T-helper 1 cell (primary cell): ENCODE results near the gene ALDH9A1.
A peak's percentile ranks its signal among the peaks of the same experiment; 100 is the strongest.
"Not testable (repeated sequence)": the region's sequence is repeated elsewhere in the genome, so short reads cannot be mapped to it uniquely, and the experiment has no call there.

Source experiments
- DNase-seq, 5 donors: peaks; one replicate each; pipeline ENCODE4 v3.0.0-alpha.2; 2012 to 2020

ALDH9A1 gene

DNA sequence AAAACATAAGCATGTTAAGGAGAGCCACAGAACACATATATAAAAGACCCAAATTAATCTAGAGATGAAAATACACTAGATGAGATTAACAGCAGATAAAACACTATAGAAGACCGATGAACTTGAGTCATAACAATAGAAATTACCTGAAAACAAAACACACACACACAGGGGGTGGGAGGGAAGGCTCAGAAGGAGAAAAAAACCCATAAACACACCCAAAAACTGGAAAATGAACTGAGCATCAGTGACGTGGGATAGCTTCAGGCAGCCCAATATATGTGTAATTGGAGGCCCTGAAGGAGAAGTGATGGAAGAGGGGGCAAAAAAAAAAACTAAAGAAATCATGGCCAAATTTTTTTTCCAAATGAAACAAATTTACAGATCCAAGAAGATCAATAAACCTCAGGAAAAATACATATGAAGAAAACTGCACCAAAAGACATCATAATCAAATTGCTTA, 11.4 kb downstream of the ALDH9A1 start:
- peak in 1 of 5 donors; percentile 20 for DNase-seq

DNA sequence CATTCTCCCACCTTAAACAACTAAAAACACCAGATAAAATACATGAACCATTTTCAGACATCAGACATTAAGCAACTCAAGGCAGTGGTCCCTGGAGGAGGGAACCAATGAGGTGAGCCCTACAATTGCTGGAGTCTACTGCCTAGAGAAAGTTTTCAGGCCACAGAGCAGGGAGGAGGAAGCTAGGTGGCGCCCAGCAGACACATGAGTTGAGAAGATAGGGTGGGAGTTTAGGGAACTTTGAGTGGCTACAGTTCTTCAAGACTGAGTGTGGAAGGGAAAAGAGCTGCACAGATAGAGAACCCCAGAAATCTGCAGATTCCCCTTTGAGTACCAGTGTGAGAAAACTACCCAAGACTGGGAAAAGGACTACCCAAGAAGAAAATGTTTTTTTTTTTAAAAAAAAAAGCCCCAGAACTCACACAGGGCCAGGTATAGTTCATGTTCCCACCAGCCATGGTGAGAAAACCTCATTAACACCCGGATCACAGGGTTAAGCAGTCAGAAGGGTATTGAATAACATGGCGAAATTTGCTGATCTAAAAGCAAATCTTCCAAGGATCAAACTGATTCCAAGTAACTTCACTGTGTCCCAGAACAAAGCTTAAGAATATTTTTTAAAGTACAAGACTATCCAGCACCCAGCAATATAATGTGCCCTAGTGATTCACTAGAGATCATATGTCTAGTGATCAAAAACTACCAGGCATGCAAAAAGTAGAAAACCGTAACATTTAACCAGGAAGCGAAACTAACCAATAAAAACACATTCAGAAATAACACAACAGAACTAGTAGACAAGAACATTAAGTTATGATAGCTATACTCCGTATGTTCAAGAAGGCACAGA, 12.0 kb downstream of the ALDH9A1 start:
- DNase-seq: peak in 1 of 5 donors; percentile 24

DNA sequence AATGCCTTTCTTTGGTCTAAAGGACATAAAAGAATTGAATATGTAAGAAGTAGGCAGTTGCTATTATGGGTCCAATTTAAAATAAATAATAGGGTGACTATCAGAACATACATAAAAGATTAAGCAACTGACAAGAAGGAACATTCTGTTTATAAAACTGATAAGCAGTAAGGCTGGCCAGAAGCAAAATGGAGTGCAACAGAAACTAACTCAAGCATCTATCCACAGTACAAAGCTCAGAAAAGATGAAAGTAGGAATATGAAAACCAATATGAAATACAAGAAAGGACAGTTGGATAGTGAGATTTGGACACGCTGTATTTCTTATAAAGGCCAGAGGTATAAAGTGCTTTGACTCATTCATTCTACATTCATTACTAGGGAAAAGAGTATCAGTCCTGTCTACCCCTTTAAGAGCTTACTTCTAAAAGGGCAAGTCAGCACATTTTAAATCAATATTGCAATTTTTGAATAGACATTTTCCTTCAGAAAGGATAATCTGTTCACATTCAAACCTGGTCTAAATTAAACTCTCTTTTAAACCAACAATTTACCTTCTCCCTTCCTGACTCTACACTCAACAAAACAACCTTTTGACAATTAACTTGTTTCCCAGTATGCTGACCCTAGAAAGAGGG, 14.4 kb downstream of the ALDH9A1 start:
- DNase-seq: no peak

DNA sequence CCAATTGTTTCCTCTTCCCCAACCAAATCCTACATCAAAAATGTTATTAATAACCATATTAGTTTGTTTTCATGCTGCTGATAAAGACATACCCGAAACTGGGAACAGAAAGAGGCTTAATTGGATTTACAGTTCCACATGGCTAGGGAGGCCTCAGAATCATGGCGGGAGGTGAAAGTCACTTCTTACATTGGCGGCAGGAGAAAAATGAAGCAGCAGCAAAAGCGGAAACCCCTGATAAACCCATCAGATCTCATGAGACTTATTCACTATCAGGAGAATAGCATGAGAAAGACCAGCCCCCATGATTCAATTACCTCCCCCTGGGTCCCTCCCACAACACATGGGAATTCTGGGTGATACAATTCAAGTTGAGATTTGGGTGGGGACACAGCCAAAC, 17.6 kb downstream of the ALDH9A1 start:
- DNase-seq: not testable (repeated sequence)

DNA sequence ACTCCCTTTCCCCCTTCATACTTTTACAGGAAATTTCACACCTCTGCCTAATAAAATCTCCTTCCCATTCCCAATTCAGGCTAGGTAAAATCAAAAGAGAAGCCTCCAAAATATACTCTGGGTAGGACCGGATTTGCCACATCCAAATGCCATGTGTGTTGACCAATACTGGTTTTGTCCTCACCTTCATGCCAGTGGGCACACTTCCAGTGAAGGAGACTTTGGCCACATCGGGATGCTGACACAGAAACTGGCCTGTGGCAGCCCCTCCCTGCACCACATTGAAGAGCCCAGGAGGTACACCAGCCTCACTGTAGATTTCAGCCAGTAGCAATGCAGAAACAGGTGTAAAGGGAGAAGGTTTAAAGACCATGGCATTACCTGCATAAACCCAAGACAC, 18.1 kb downstream of the ALDH9A1 start:
- no peak for DNase-seq

DNA sequence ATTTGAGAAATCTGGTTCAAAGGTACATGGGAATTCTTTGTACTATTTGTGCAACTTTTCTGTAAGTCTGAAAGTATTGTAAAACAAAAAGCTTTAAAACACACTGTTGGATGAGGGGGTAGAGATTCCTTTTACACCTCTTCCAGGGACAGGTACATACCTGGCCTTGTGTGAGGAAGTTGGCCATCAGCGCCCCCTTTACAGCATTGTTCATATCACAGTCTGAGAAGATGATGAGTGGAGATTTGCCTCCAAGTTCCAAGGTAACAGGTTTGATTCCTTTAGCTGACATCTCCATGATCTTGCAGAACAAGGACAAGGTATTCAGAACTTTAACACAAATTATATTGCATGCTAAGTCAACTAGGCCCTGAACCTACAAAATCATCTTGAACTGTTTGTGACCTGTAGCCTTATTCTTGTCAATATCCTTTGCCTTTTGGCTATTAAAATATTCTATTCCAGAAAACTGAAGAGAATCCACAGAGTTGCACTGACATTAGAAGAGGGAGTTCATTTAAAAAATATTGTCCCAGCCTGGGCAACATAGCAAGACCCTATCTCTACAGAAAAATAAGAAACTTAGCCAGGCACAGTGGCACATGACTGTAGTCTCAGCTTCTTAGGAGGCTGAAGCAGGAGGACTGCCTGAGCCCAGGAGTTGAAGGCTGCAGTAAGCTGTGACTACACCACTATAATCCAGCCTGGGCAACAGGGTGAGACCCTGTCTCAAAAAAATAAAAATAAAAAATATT, 18.9 kb downstream of the ALDH9A1 start:
- no peak for DNase-seq

DNA sequence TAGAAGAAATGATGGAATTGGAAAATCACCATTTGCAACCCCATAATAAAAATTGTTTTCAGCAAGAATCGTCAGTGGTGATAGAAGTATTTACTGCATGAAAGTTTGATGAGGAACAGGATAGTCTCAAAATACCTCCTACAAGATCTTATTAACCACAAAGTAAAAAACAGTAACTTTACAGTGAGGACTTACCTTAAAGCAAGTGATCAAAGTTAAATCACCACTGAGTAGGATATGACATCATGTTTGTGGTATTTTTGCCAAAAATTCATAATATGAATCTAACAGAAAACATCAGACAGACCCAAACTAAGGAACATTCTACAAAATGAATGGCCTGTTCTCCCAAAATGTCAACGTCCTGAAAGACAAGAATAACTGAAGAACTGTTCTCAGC, 19.9 kb downstream of the ALDH9A1 start:
- DNase-seq: no peak

DNA sequence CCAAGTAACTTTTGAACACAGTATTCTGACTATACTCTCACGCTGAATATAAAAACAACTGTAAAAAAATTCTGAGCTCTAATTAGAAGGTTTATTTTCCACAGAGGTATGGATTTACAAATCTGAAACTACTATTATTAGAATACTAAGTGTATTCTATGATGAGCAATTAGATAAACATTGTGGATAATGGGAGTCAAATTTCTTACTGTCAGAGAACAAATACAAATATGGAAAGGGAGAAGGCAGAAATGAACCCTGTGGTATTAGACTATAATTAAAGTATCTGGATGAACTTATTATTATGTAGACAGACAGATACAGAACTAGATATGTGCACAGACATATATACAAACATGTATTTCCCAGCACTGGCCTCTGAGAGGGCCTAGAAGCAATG, 22.6 kb downstream of the ALDH9A1 start:
- no peak for DNase-seq

DNA sequence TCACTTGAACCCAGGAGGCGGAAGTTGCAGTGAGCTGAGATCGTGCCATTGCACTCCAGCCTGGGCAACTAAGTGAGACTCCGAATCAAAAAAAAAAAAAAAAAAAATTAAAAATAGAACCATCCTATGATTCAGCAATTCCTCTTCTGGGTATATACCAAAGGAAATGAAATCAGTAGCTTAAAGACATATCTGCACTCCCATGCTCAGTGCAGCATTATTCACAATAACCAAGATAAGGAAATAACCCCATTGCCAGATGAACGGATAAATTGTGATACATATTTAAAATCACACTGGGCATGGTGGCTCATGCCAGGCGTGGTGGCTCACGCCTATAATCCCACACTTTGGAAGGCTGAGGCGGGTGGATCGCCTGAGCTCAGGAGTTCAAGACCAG, 23.8 kb downstream of the ALDH9A1 start:
- DNase-seq: no peak

DNA sequence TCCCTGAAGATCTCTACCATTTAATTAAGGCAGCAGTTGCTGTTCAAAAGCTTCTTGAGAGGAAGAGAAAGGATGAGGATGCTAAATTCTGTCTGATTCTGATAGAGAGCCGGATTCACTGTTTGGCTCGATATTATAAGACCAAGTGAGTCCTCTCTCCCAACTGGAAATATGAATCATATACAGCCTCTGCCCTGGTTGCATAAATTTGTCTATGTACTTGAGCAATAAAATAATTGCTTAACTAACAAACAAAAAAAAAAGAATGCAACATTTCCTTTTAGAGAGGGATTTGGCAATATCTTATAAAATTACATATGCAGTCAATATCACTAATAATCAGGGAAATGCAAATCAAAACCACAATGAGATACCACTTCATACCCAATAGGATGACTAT, 26.8 kb downstream of the ALDH9A1 start:
- no peak for DNase-seq

DNA sequence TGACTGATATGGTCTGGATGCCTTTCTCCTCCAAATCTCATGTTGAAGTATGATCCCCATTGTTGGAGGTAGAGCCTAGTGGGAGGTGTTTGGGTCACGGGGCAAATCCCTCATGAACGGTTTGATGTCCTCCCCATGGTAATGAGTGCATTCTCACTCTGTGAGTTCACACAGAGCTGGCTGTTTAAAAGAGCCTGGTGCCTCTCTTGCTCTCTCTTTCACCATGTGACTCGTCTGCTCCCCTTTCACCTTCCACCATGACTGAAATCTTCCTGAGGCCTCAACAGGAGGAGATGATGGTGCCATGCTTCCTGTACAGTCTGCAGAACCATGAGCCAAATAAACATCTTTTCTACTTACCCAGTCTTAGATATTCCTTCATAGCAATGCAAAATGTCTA, 30.2 kb downstream of the ALDH9A1 start:
- no peak for DNase-seq

DNA sequence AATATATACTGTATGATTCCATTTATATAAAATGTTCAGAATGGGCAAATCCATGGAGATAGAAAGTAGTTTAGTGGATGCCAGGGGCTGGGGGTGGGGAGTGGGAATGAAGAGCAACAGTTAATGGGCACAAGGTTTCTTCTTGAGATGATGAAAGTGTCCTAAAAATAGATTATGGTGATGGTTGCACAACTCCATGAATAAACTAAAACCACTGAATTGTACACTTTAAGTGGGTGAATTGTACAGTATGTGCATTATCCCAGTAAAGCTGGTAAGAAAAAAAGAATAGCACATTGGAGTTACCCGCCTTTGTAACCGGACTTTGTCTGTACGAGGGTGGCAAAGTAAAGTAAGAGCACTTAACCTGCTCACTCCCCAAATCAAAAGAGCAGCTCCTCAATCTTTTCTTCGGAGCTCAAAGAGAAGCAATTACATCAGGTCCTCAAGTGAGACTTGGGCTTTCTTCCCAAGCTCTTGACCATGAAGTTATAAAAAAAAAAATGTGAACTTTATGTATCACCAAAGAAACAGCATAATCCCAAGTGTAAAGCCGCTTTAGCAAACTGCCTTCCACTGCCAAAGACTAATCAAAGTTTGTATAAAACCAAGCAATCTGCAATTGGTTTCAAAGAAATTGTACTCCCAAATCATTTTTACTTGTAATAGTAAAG, 32.1 kb downstream of the ALDH9A1 start:
- DNase-seq: no peak

DNA sequence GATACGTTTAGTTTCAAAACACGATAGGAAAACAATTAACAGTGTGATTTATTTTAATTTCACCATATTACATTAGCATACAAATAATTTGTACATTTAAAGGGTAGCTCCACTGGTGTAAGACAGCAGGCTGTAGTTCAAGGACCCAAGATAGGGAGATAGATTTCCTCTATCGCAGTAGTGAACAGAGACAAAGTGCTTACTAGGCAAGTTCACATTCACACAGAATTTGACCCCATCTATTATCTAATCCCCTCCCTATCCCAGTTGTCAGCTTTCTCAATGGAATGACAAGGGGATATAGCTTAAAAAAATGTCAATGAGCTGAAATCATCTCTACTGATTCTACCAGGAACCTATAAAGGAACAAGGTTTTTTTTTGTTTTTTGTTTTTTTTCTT, 36.2 kb downstream of the ALDH9A1 start:
- no peak for DNase-seq

DNA sequence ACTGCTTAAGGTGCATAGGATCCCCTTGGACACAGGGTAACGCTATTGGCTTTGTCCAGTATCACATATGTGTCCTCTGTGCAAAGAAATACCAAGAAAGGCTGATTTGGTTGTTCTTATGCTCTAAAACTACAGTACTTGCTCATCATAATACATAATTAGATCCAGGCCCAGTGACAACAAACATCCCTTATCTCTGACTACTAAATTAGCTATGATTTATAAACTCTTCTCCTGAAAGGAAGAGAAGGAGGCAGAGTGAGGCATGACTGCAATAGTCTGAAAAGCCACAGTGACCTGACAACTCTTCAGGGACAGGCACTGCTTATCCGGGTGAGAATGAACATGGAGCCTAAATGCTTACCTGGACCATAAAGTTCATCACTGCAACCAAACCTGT, 36.7 kb downstream of the ALDH9A1 start:
- no peak for DNase-seq

DNA sequence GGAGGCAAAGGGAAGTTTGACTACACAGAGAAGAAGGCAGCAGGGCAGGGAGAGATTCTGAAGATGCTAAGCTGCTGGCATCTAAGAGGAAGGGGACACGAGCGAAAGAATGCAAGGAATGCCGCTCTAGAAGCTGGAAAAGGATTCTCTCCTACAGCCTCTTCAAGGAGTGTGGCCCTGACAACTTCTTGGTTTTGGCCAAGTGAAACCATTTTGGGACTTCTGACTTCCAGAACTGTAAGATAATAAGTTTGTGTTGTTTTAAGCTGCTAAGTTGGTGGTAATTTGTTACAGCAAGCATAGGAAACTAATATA, 38.8 kb downstream of the ALDH9A1 start:
- DNase-seq: no peak

DNA sequence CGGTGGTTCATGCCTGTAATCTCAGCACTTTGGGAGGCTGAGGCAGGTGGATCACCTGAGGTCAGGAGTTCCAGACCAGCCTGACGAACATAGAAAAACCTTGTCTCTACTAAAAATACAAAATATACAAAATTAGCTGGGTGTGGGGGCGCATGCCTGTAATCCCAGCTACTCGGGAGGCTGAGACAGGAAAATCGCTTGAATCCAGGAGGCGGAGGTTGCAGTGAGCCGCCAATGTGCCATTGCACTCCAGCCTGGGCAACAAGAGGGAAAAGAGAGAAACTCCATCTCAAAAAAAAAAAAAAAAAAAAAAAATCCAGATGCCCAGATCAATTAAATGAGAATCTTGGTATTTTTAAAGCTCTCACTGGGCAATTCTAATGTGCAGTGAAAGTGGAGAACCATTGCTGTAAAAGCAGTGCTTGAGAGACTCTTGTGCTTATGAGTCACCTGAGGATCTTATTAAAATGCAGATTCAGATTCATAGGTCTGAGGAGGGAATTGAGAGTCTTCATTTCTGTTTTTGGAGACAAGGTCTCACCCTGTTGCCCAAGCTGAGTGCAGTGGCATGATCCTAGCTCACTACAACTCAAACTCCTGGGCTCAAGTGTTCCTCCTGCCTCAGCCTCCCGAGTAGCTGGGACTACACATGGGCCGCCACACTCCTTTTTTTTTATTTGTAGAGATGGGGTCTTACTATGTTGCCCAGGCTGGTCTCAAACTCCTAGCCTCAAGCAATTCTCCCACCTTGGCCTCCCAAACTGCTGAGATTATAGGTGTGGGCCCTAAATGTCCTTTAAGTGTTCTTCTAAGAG, 39.4 kb downstream of the ALDH9A1 start:
- DNase-seq: not testable (repeated sequence)

DNA sequence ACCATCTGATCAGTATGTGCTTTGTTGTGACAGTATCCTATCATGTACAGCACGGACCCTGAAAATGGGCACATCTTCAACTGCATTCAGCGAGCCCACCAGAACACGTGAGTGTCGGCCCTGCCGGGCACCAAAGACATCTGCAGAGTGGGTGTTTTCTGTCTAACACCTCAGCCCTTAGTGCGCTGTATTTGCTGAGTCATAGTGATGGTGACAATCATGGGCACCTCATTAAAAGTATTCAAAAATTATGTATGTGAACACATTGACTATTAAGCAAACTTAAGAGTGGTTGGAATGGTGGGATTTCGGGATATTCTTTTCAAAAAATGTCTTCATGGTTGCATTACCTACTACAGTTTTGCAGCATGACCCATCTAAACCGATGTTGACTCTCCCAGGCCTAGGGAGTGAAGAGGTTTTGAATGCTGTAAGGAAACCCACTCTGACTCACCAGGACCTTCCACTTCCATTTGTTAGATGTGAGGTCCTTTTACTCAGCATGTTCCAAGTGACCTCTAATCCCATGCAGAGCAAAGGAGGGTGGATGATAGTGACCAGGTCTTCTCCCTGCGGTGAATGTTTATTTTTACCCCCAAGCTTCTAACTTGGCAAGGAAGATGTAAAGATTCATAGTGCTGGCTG, 47.3 kb downstream of the ALDH9A1 start:
- no peak for DNase-seq

DNA sequence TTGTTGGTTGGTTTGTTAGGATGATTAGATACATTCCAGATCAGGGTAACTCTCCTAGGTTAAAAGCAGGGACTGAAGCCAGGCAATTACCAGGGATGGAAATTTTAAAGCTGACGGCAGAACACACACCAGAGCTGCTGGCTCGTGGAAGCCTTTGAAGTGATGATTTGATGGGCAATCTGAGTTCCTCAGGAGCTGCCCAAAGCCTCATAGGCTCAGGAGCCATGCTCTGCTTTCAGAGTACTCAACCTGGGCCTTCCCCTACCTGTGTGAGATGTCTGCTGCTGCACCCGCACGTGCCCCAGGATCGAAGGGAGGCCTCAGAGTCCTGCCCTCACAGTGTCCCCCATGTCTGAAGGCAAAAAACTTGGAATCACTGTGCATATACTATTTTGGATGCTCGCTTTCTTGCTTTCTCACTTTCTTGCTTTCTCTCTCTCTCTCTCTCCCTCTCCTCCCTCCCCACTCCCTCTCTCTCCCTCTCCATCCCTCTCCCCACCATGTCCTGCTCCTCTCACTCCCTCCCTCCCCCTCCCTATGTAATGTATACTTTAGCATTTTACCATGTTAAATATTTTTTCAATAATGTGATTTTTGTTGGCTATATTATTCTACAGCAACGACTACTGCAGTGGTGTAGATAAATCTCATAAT, 49.3 kb downstream of the ALDH9A1 start:
- no peak for DNase-seq

DNA sequence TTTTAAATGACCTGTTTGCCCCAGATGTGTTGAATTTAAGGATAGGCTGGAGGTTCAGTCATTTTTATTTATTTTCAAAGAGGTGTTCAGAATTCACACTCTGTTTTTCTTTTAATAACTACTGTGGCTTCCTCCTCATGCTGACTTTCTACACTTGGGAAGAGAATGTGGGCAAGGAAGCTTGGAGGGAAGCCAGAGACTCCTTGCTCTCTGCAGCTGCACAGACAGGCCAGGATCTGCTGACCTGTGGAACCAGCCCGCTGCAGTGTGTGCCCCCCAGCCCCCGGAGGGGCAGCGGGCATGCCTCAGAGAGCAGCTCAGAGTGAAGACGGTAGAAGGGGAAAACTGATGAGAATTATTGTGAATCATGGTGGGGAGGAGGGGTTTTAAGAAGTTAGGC, 50.4 kb downstream of the ALDH9A1 start:
- DNase-seq: no peak

DNA sequence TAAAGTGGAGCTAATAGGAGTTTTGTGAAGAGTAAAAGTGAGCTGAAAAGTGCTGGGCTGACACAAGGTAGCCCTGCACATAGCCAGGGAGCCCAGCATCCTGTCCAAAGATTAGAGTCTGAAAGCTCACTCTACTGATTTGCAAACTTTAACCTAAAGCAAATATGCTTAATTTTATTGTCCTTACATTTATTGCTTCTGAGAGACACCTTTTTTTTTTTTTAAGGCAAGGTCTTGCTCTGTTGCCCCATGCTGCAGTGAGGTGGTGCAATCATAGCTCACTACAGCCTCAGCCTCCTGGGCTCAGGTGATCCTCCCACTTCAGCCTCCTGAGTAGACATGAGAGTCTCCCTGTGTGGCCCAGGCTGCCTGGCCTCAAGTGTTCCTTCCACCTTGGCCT, 50.8 kb downstream of the ALDH9A1 start:
- no peak for DNase-seq
